SIG-M5 (cell line): ENCODE results near the gene PPP1R1B.

Experiments used
- DNase-seq: peaks from one replicate; lab custom pipeline; 2025; lab: John Stamatoyannopoulos, UW

Gene PPP1R1B

DNA sequence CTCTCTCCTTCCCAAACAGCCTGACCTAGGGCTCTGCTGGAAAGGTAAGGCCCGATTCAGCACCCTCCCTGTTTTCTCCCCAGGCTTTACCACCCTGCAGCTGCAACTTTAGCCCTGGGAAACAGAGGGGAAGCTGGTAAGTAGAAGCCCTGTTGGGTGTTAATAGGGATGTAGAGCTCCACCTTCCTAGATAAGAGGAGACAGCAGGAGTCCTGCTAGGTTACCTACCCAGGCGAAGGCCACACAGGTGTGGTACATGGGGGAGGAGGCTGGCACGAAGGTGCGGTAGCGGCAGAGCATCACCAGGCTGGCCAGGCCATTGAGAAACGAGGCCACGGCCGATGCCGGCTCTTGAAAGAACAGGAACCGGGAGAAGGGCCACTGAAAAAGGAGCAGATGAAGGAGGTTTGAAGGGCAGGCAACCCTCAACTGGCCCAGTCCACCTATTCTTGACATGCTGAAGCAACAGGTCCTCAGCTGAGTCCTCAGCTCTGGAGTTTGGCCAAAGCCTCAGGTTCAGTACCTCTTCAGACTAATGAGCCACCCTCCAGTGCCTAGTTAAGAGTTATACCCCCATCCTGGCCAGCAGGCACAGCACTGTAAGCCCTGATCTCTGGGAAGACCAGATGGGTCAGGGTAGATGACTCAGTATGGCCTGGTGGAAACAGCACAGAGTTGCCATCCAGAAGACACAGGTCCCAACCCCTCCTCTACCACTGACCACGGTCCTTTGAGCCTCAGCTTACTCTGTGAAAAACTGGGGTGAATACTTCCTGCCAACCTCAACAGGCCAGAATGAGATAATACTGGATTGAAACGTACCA lies 57.8 kb downstream of the PPP1R1B start:
- no peak for DNase-seq
